ENCODE results near the gene GALNT13.

DNA sequence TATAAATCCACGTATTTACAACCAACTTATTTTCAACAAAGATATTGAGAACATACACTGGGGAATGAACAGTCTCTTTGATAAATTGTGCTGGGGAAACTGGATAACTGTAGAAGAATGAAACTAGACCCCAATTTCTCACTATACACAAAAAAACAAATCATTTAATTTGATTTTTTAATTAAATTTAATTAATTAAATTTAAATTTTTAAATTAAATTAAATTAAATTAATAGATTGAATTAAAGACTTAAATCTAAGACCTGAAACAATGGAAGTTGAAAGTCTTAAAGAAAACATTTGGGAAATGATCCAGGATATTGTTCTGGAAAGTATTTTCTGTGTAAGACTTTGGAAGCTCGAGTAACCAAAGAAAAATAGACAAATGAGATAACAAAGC lies 301.4 kb downstream of the GALNT13 start:
- TF ChIP-seq, protein P1, sequence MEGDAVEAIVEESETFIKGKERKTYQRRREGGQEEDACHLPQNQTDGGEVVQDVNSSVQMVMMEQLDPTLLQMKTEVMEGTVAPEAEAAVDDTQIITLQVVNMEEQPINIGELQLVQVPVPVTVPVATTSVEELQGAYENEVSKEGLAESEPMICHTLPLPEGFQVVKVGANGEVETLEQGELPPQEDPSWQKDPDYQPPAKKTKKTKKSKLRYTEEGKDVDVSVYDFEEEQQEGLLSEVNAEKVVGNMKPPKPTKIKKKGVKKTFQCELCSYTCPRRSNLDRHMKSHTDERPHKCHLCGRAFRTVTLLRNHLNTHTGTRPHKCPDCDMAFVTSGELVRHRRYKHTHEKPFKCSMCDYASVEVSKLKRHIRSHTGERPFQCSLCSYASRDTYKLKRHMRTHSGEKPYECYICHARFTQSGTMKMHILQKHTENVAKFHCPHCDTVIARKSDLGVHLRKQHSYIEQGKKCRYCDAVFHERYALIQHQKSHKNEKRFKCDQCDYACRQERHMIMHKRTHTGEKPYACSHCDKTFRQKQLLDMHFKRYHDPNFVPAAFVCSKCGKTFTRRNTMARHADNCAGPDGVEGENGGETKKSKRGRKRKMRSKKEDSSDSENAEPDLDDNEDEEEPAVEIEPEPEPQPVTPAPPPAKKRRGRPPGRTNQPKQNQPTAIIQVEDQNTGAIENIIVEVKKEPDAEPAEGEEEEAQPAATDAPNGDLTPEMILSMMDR (IDR thresholded peaks at IDR 0.05; ENCODE audit: low read length): no peak
- no peak for TF ChIP-seq EZH2 (optimal IDR thresholded peaks at IDR 0.05; ENCODE audit: low read depth, low read length)
- no peak for TF ChIP-seq EZH2phosphoT487 (IDR thresholded peaks at IDR 0.05; ENCODE audit: low read length)

Data from MM.1S (cell line).